ENCODE data around the gene MECP2.

GRCh38 chrX:154027022-154027402 is 70.5 kb downstream of the MECP2 start:
- TF ChIP-seq MYB (IDR thresholded peaks at IDR 0.05; ENCODE audit: borderline replicate concordance, low read depth, low read length), result no peak
- TF ChIP-seq NR2C2 (IDR thresholded peaks at IDR 0.05; ENCODE audit: borderline replicate concordance, control insufficient read depth, insufficient read length, low read depth), result no peak
- no peak for TF ChIP-seq NRF1 (conservative IDR thresholded peaks at IDR 0.05; ENCODE audit: low read depth, low read length)
- no peak for TF ChIP-seq BHLHE40 (IDR thresholded peaks at IDR 0.05; ENCODE audit: borderline replicate concordance in 1 of 2, low read depth in 2 of 2, low read length in 1 of 2)
- TF ChIP-seq SP1 (IDR thresholded peaks at IDR 0.05; ENCODE audit: low read depth, low read length), result no peak
- no peak for TF ChIP-seq POLR2A (IDR thresholded peaks at IDR 0.05; ENCODE audit: low read depth, low read length)

Measured in GM12878 (cell line).